ENCODE data around the gene NELFCD.

DNA sequence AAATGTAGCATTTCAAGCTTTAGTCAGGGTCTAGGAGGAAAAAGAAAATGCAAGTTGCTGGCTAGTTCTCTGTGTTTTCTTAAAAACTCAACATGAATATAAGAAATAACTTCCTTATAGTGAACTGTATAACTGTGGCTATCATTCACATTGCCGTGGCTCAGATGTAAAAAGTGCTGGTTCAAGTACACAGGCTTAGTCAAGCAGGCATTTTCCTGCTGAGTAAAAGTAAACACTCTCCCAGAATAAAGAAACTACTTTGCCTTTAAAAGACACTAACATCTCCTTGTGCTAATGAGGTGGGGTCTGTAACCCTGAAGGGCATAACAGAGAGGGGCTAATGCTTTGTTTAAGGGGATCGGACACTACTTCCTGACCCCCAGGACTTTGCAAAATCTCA lies 47.8 kb downstream of the NELFCD start:
- TF ChIP-seq, protein P1, sequence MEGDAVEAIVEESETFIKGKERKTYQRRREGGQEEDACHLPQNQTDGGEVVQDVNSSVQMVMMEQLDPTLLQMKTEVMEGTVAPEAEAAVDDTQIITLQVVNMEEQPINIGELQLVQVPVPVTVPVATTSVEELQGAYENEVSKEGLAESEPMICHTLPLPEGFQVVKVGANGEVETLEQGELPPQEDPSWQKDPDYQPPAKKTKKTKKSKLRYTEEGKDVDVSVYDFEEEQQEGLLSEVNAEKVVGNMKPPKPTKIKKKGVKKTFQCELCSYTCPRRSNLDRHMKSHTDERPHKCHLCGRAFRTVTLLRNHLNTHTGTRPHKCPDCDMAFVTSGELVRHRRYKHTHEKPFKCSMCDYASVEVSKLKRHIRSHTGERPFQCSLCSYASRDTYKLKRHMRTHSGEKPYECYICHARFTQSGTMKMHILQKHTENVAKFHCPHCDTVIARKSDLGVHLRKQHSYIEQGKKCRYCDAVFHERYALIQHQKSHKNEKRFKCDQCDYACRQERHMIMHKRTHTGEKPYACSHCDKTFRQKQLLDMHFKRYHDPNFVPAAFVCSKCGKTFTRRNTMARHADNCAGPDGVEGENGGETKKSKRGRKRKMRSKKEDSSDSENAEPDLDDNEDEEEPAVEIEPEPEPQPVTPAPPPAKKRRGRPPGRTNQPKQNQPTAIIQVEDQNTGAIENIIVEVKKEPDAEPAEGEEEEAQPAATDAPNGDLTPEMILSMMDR (IDR thresholded peaks at IDR 0.05; ENCODE audit: low read depth, low read length) = no peak
- no peak for TF ChIP-seq EZH2phosphoT487 (IDR thresholded peaks at IDR 0.05; ENCODE audit: low read depth)

Measured in OCI-LY3 (cell line).